NCI-H1105 treated with DMSO at 0.1 percent for 48 hours (cell line): ENCODE results near the gene DLGAP1.
"Not testable (repeated sequence)": the region's sequence is repeated elsewhere in the genome, so short reads cannot be mapped to it uniquely, and the experiment has no call there.

ENCODE experiments used
- DNase-seq: peaks from one replicate; lab custom pipeline; 2025; lab: John Stamatoyannopoulos, UW

Gene DLGAP1

GRCh38 chr18:4078246-4078645 lies 376.9 kb downstream of the DLGAP1 start:
- DNase-seq: no peak

- DNase-seq: no peak
Observed at GRCh38 chr18:4077721-4078120, 377.4 kb downstream of the DLGAP1 start.

GRCh38 chr18:4077204-4077603 lies 377.9 kb downstream of the DLGAP1 start:
- no peak for DNase-seq

GRCh38 chr18:4074647-4075046 lies 380.5 kb downstream of the DLGAP1 start:
- no peak for DNase-seq

GRCh38 chr18:4069183-4069582 lies 385.9 kb downstream of the DLGAP1 start:
- DNase-seq: no peak

GRCh38 chr18:4068552-4069158 lies 386.5 kb downstream of the DLGAP1 start:
- DNase-seq: peak; percentile 1

- DNase-seq: no peak
Observed at GRCh38 chr18:4063545-4063944, 391.6 kb downstream of the DLGAP1 start.

GRCh38 chr18:4060427-4061281 lies 394.5 kb downstream of the DLGAP1 start:
- no peak for DNase-seq

- DNase-seq: peak; percentile 39
Observed at GRCh38 chr18:4058179-4058578, 396.9 kb downstream of the DLGAP1 start.

GRCh38 chr18:4040391-4041092 lies 414.6 kb downstream of the DLGAP1 start:
- no peak for DNase-seq

- peak; percentile 28 for DNase-seq
Observed at GRCh38 chr18:4035521-4035920, 419.6 kb downstream of the DLGAP1 start.

GRCh38 chr18:4034815-4035214 lies 420.3 kb downstream of the DLGAP1 start:
- DNase-seq: not testable (repeated sequence)

- DNase-seq: no peak
Observed at GRCh38 chr18:4026542-4026941, 428.6 kb downstream of the DLGAP1 start.

- no peak for DNase-seq
Observed at GRCh38 chr18:4024702-4025101, 430.4 kb downstream of the DLGAP1 start.

GRCh38 chr18:4022749-4023148 lies 432.4 kb downstream of the DLGAP1 start:
- DNase-seq: not testable (repeated sequence)

GRCh38 chr18:4020026-4020425 lies 435.1 kb downstream of the DLGAP1 start:
- no peak for DNase-seq

GRCh38 chr18:4017480-4017879 lies 437.6 kb downstream of the DLGAP1 start:
- no peak for DNase-seq

- DNase-seq: no peak
Observed at GRCh38 chr18:4016391-4017049, 438.6 kb downstream of the DLGAP1 start.

- no peak for DNase-seq
Observed at GRCh38 chr18:4007846-4008245, 447.3 kb downstream of the DLGAP1 start.

- no peak for DNase-seq
Observed at GRCh38 chr18:4004183-4004829, 450.8 kb downstream of the DLGAP1 start.

GRCh38 chr18:3998698-3999333 lies 456.3 kb downstream of the DLGAP1 start:
- DNase-seq: no peak
